CD14-positive monocyte (primary cell): ENCODE measurements around the gene NTRK3. TPM values are rescaled to one million over a fixed set of nuclear protein-coding genes. Genes with fewer than 3 reads are reported as not detected.

Source experiments
- DNase-seq, 3 donors: peaks; one replicate each; pipeline ENCODE4 v3.0.0-alpha.2; 2011 to 2022
- H2AFZ ChIP-seq: 2 replicates; pipeline ENCODE4 v1.6.0; 2012; ENCODE audit warnings: mild to moderate bottlenecking, low read depth, low read length, inconsistent platforms; ENCODE audit not compliant: insufficient read depth, poor library complexity, severe bottlenecking
- H3K27ac ChIP-seq, 2 donors: 1 replicate in 1 of 2; 2 replicates in 1 of 2; pipeline ENCODE4 v1.5.1; 2012 to 2013; ENCODE audit warnings: low read length in 2 of 2, control low read depth in 1 of 2, inconsistent platforms in 1 of 2, low read depth in 1 of 2, mild to moderate bottlenecking in 1 of 2
- H3K27me3 ChIP-seq, 2 donors: one replicate each; pipeline versions ENCODE4 v1.6.0 to v1.6.1; 2011 to 2013; ENCODE audit warnings: low read length in 2 of 2; ENCODE audit not compliant: control insufficient read depth in 2 of 2, insufficient read depth in 2 of 2
- H3K36me3 ChIP-seq, 2 donors: replicated peaks in 1 of 2; 1 replicate in 1 of 2; 2 replicates in 1 of 2; pipeline versions ENCODE4 v1.5.1 to v1.6.1; 2012 to 2013; ENCODE audit warnings: low read length in 2 of 2, control low read depth in 1 of 2, inconsistent platforms in 1 of 2, mild to moderate bottlenecking in 1 of 2; ENCODE audit not compliant: insufficient read depth in 2 of 2, control insufficient read depth in 1 of 2
- H3K4me1 ChIP-seq, 2 donors: 1 replicate in 1 of 2; 2 replicates in 1 of 2; pipeline versions ENCODE4 v1.5.1 to v1.6.1; 2012 to 2013; ENCODE audit warnings: low read length in 2 of 2, control low read depth in 1 of 2, inconsistent platforms in 1 of 2, mild to moderate bottlenecking in 1 of 2, moderate library complexity in 1 of 2; ENCODE audit not compliant: insufficient read depth in 2 of 2, control insufficient read depth in 1 of 2
- H3K4me2 ChIP-seq: replicated peaks from 2 replicates; pipeline ENCODE3; 2012; ENCODE audit warnings: low read length, moderate library complexity, mild to moderate bottlenecking; ENCODE audit not compliant: poor library complexity, severe bottlenecking; ENCODE audit errors: extremely low read depth
- H3K4me3 ChIP-seq, 3 experiments: fragments of 200-600 bp in 1 of 3; sonication (generic) in 1 of 3; replicated peaks in 1 of 3; 1 replicate in 2 of 3; 2 replicates in 1 of 3; pipeline ENCODE4 v1.5.1; 2011 to 2013; ENCODE audit warnings: low read length in 3 of 3, mild to moderate bottlenecking in 3 of 3, control low read depth in 2 of 3, low read depth in 2 of 3, inconsistent platforms in 1 of 3, moderate library complexity in 1 of 3
- H3K79me2 ChIP-seq: 2 replicates; pipeline ENCODE4 v1.6.0; 2012; ENCODE audit warnings: mild to moderate bottlenecking, control low read depth, inconsistent platforms, low read length, moderate library complexity; ENCODE audit not compliant: insufficient read depth
- H3K9ac ChIP-seq: 2 replicates; pipeline ENCODE4 v1.6.0; 2017; ENCODE audit warnings: low read length, mild to moderate bottlenecking; ENCODE audit not compliant: insufficient read depth, poor library complexity, severe bottlenecking
- H3K9me3 ChIP-seq, 2 donors: replicated peaks in 1 of 2; 1 replicate in 1 of 2; 2 replicates in 1 of 2; pipeline versions ENCODE4 v1.5.1 to v1.6.1; 2012 to 2013; ENCODE audit warnings: low read length in 2 of 2, control low read depth in 1 of 2; ENCODE audit not compliant: control insufficient read depth in 1 of 2, insufficient read depth in 1 of 2
- H4K20me1 ChIP-seq: 2 replicates; pipeline ENCODE4 v1.6.0; 2012; ENCODE audit warnings: mild to moderate bottlenecking, low read length, control low read depth, moderate library complexity; ENCODE audit not compliant: insufficient read depth
- H3K27ac Mint-ChIP-seq, 7 donors: one replicate each; pipeline ENCODE4 v1.8.0; 2020; ENCODE audit warnings: mild to moderate bottlenecking in 7 of 7, mixed read lengths in 7 of 7, moderate library complexity in 6 of 7, inconsistent platforms in 2 of 7
- H3K27me3 Mint-ChIP-seq, 3 donors: one replicate each; pipeline ENCODE4 v1.8.0; 2021 to 2022; ENCODE audit warnings: low read depth in 3 of 3, mild to moderate bottlenecking in 3 of 3, mixed read lengths in 3 of 3, moderate library complexity in 3 of 3, inconsistent platforms in 1 of 3
- H3K36me3 Mint-ChIP-seq, 2 donors: one replicate each; pipeline ENCODE4 v1.8.0; 2020; ENCODE audit warnings: mixed read lengths in 2 of 2, inconsistent platforms in 1 of 2, mild to moderate bottlenecking in 1 of 2
- H3K4me1 Mint-ChIP-seq: one replicate; pipeline ENCODE4 v1.8.0; 2020; ENCODE audit warnings: mild to moderate bottlenecking, mixed read lengths
- H3K4me3 Mint-ChIP-seq, 2 donors: one replicate each; pipeline ENCODE4 v1.8.0; 2020; ENCODE audit warnings: mild to moderate bottlenecking in 2 of 2, mixed read lengths in 2 of 2, moderate library complexity in 1 of 2
- H3K9me3 Mint-ChIP-seq, 7 donors: one replicate each; pipeline ENCODE4 v1.8.0; 2020 to 2022; ENCODE audit warnings: mixed read lengths in 7 of 7, mild to moderate bottlenecking in 6 of 7, moderate library complexity in 6 of 7, inconsistent platforms in 2 of 7
- WGBS: methylation state at CpG from one replicate; pipeline ENCODE4 v1.1.5; 2013; ENCODE audit warnings: missing lambda C conversion rate; ENCODE audit not compliant: insufficient coverage; 5-methylcytosine and 5-hydroxymethylcytosine counted together
- intact Hi-C, 2 donors: fragments of 100-400 bp; cut with micrococcal nuclease; formaldehyde crosslinking; loops; one replicate each; pipeline versions ENCODE4 v1.15.0 to v1.15.1; 2023
- polyA plus RNA-seq, 3 donors: library from polyadenylated mRNA; depleted of rRNA in 1 of 3; unstranded in 2 of 3; stranded (reverse) in 1 of 3; fragments of 300-500 nt in 2 of 3; fragments of >200 nt in 1 of 3; fragmentation: Illumina TruSeq in 2 of 3; gene quantifications; 1 replicate in 2 of 3; 2 replicates in 1 of 3; pipeline ENCODE4 v1.2.3, GENCODE V29; 2012 to 2021
- TF ChIP-seq, protein P1 (sequence below): fragments of 200-600 bp; IDR thresholded peaks from one replicate; pipeline ENCODE4 v1.8.0; 2022; ENCODE audit warnings: antibody characterized with exemption, mild to moderate bottlenecking

The NTRK3 gene
- polyA plus RNA-seq, 3 donors = not detected

DNA sequence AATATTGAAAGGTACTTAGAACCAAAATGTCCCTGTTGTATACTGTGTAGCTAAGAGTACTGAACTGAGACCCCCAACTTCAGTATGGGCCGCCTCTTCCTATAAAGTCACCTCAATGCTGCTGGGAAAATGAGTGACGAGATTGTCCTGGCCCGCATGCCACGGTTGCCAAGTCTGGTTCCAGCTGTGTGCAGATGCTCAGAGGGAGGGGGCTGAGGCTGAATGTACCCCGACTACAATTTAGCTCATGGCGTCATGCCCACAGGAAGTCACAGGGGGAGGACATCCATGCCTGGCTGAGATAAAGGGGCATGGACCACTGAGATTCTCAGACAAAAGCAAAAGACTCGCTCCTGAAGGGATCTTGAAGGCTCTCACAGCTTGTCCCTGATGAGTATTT, 271.1 kb downstream of the NTRK3 start:
- intact Hi-C loops = no loop called here
- Mint-ChIP-seq H3K4me1 (no peaks in the 10 kb centered on the region), H3K27ac (no peak overlapping the region), H3K27me3 (peaks cover 0 to 5% (median 0%) of the 10 kb centered on the region in 3 donors), H3K36me3 (no peaks in the 10 kb centered on the region), H3K4me3 (no peak overlapping the region), H3K9me3 (peaks cover 0 to 11% (median 3%) of the 10 kb centered on the region in 7 donors)
- Histone ChIP-seq H4K20me1 (no peaks in the 10 kb centered on the region), H2AFZ (no peak overlapping the region), H3K36me3 (no peaks in the 10 kb centered on the region), H3K79me2 (no peaks in the 10 kb centered on the region), H3K27ac (no peak overlapping the region), H3K4me3 (no peak overlapping the region), H3K9ac (no peak overlapping the region), H3K9me3 (no peaks in the 10 kb centered on the region), H3K4me2 (no peak overlapping the region), H3K4me1 (no peaks in the 10 kb centered on the region), H3K27me3 (no peaks in the 10 kb centered on the region)
- TF ChIP-seq, protein P1, sequence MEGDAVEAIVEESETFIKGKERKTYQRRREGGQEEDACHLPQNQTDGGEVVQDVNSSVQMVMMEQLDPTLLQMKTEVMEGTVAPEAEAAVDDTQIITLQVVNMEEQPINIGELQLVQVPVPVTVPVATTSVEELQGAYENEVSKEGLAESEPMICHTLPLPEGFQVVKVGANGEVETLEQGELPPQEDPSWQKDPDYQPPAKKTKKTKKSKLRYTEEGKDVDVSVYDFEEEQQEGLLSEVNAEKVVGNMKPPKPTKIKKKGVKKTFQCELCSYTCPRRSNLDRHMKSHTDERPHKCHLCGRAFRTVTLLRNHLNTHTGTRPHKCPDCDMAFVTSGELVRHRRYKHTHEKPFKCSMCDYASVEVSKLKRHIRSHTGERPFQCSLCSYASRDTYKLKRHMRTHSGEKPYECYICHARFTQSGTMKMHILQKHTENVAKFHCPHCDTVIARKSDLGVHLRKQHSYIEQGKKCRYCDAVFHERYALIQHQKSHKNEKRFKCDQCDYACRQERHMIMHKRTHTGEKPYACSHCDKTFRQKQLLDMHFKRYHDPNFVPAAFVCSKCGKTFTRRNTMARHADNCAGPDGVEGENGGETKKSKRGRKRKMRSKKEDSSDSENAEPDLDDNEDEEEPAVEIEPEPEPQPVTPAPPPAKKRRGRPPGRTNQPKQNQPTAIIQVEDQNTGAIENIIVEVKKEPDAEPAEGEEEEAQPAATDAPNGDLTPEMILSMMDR = no peak
- WGBS = 78% methylated on average over 7 of the region's 7 CpGs
- no peak for DNase-seq

DNA sequence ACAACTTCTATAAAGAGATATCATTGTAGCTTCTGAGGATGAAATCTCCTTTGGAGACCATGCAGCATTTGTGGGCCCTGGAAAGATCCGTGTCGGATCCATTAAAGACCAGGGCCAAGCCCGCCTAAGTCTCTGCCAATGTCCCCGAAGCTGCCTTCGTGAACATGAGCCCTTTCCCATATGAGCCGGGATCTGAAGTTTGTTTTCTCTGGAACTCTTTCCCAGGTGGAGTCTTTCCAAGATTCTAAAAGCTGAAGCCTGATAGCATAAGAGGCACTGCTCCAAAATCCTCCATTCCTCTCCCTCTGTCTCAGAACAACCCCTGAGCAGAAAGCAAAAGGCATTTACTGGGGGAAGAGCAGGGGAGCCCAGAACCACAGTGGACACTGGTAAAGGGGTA, 274.6 kb downstream of the NTRK3 start:
- Histone ChIP-seq H3K4me3 (no peak overlapping the region), H3K79me2 (no peaks in the 10 kb centered on the region), H4K20me1 (no peaks in the 10 kb centered on the region), H3K27me3 (no peaks in the 10 kb centered on the region), H3K27ac (no peak overlapping the region), H2AFZ (no peak overlapping the region), H3K4me2 (no peak overlapping the region), H3K9me3 (peaks cover 0 to 6% of the 10 kb centered on the region in 2 donors), H3K9ac (no peak overlapping the region), H3K4me1 (no peaks in the 10 kb centered on the region), H3K36me3 (no peaks in the 10 kb centered on the region)
- Mint-ChIP-seq H3K4me3 (no peak overlapping the region), H3K9me3 (peaks cover 3 to 23% (median 8%) of the 10 kb centered on the region in 7 donors), H3K27ac (no peak overlapping the region), H3K36me3 (no peaks in the 10 kb centered on the region), H3K27me3 (peaks cover 0 to 4% (median 0%) of the 10 kb centered on the region in 3 donors), H3K4me1 (no peaks in the 10 kb centered on the region)
- intact Hi-C loops = no loop called here
- WGBS = 85% methylated on average over 5 of the region's 6 CpGs
- DNase-seq = no peak
- TF ChIP-seq, protein P1 = no peak
